ENCODE data around the gene DEPP1.

The DEPP1 gene

GRCh38 chr10:44954042-44954441 lies 24.6 kb downstream of the DEPP1 start:
- no peak overlapping the region for H3K4me3 ChIP-seq (ENCODE audit: low read depth, low read length)
- no peak for TF ChIP-seq CTCF (IDR thresholded peaks at IDR 0.05; ENCODE audit: low read depth, low read length)

- no peak for TF ChIP-seq CTCF (IDR thresholded peaks at IDR 0.05; ENCODE audit: low read depth, low read length)
- no peak overlapping the region for H3K4me3 ChIP-seq (ENCODE audit: low read depth, low read length)
These were observed 25.8 kb downstream of the DEPP1 start for GRCh38 chr10:44952779-44953231.

- no peak for TF ChIP-seq CTCF (IDR thresholded peaks at IDR 0.05; ENCODE audit: low read depth, low read length)
- H3K4me3 ChIP-seq (ENCODE audit: low read depth, low read length): no peak overlapping the region
These were observed 26.9 kb downstream of the DEPP1 start for GRCh38 chr10:44951576-44952226.

- H3K4me3 ChIP-seq (ENCODE audit: low read depth, low read length): no peak overlapping the region
- TF ChIP-seq CTCF (IDR thresholded peaks at IDR 0.05; ENCODE audit: low read depth, low read length): no peak
These were observed 28.0 kb downstream of the DEPP1 start for GRCh38 chr10:44950326-44951225.

- TF ChIP-seq CTCF (IDR thresholded peaks at IDR 0.05; ENCODE audit: low read depth, low read length): no peak
- no peak overlapping the region for H3K4me3 ChIP-seq (ENCODE audit: low read depth, low read length)
These were observed 28.7 kb downstream of the DEPP1 start for GRCh38 chr10:44949915-44950314.

- H3K4me3 ChIP-seq (ENCODE audit: low read depth, low read length): no peak overlapping the region
- no peak for TF ChIP-seq CTCF (IDR thresholded peaks at IDR 0.05; ENCODE audit: low read depth, low read length)
These were observed 29.3 kb downstream of the DEPP1 start for GRCh38 chr10:44949127-44949802.
